ENCODE results near the gene LYRM1. TPM values are rescaled to one million over a fixed set of nuclear protein-coding genes. Genes with fewer than 3 reads are reported as not detected.
"Not testable (repeated sequence)": the region's sequence is repeated elsewhere in the genome, so short reads cannot be mapped to it uniquely, and the experiment has no call there.

The LYRM1 gene
- total and polyA plus RNA-seq, 8 donors = 6.7 to 58.5 (median 27.8) TPM

DNA sequence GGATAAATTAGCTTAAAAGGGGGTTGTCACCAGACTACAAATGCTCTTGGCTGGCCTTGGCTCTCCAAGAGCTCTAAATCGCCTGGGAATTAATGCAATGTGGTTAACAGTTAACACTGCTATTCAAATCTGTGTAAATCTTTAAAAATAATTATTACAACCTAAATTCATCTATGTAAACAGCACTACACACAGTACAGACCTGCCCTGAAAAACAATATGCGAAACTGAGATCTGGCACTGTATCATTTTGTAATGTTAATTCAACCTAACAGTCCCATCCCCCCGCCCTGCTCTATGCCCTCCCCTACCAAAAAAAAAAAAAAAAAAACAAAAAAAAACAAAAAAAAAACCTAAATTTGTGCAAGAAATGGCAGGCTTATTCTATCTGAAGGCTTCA, 41.3 kb upstream of the LYRM1 start:
- WGBS, 5 donors = 89 to 93% (median 92%) methylated on average over 3 of the region's 3 CpGs
- no peaks in the 10 kb centered on the region for H3K9me3 ChIP-seq
- DNase-seq = no peak
- TF ChIP-seq POLR2A (IDR thresholded peaks at IDR 0.05) (no peak), EP300 (IDR thresholded peaks at IDR 0.05) (no peak), POLR2AphosphoS5 (IDR thresholded peaks at IDR 0.05) (no peak)
- TF ChIP-seq, protein P1, sequence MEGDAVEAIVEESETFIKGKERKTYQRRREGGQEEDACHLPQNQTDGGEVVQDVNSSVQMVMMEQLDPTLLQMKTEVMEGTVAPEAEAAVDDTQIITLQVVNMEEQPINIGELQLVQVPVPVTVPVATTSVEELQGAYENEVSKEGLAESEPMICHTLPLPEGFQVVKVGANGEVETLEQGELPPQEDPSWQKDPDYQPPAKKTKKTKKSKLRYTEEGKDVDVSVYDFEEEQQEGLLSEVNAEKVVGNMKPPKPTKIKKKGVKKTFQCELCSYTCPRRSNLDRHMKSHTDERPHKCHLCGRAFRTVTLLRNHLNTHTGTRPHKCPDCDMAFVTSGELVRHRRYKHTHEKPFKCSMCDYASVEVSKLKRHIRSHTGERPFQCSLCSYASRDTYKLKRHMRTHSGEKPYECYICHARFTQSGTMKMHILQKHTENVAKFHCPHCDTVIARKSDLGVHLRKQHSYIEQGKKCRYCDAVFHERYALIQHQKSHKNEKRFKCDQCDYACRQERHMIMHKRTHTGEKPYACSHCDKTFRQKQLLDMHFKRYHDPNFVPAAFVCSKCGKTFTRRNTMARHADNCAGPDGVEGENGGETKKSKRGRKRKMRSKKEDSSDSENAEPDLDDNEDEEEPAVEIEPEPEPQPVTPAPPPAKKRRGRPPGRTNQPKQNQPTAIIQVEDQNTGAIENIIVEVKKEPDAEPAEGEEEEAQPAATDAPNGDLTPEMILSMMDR (IDR thresholded peaks at IDR 0.05) = no peak
- H3K4me1 ChIP-seq = peaks cover 2 to 14% (median 7%) of the 10 kb centered on the region in 4 donors
- H3K27ac ChIP-seq = no peak overlapping the region
- no peaks in the 10 kb centered on the region for H3K27me3 ChIP-seq
- intact Hi-C loops (cut with DNase I; ENCODE audit: low total_unique reads) = loop anchor here (10.0 kb wide), 1 partner anchor 46 kb away; the partner anchor contains the start of genes DCUN1D3 and LYRM1
- peaks cover 21 to 65% (median 51%) of the 10 kb centered on the region in 4 donors for H3K36me3 ChIP-seq
- H3K4me3 ChIP-seq = no peak overlapping the region

DNA sequence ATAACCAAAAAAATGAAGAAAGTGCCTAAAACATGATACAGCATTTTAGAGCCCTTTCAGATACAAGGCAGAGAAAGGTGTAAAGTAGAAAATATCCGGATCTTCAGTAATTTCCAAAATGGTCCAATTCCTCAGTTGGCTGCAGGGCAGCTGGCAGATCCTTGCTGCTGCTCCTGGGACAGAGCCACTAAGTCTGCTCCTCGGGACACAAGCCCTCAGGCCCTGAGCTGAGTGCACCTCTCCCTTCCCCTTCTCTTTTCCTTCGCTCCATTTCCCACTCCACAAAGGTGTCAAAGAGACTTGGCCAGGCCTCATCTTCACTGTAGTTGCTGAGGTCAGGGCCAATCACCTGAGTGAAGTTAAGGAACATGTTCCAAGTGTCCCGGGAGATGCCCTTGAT, 40.9 kb upstream of the LYRM1 start:
- no peak for DNase-seq
- intact Hi-C loops (cut with DNase I; ENCODE audit: low total_unique reads) = loop anchor here (10.0 kb wide), 1 partner anchor 45 kb away; the partner anchor contains the start of genes DCUN1D3 and LYRM1
- Histone ChIP-seq H3K4me1 (peaks cover 0 to 13% (median 8%) of the 10 kb centered on the region in 4 donors), H3K27ac (peak overlapping the region in 1 of 5 donors; percentile 24), H3K9me3 (no peaks in the 10 kb centered on the region), H3K36me3 (peaks cover 21 to 64% (median 50%) of the 10 kb centered on the region in 4 donors), H3K4me3 (no peak overlapping the region), H3K27me3 (no peaks in the 10 kb centered on the region)
- 67 to 83% (median 77%) methylated on average over 4 of the region's 4 CpGs for WGBS, 5 donors
- TF ChIP-seq, protein P1 (IDR thresholded peaks at IDR 0.05) = no peak
- no peak for TF ChIP-seq EP300 (IDR thresholded peaks at IDR 0.05)
- no peak for TF ChIP-seq POLR2A (IDR thresholded peaks at IDR 0.05)
- no peak for TF ChIP-seq POLR2AphosphoS5 (IDR thresholded peaks at IDR 0.05)

DNA sequence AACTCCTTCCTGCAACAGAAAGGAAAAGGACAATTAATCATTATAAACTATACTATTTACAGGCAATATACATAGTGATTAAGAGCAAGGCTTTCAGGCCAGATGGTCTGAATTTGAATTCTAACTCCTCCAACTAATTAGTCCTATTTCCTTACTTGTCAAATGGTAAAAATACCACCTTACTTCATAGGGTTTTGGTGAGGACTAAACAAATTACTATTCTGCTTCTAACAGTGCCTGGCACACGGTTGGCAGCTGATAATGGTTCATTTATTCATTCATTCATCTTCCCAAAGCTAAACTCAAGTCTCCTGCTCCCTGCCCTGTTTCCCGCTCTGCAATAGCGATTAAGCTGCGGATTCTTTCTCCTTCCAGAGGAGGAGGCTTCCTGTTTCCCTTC, 40.2 kb upstream of the LYRM1 start:
- H3K27ac ChIP-seq = no peak overlapping the region
- WGBS, 5 donors = 73 to 87% (median 80%) methylated on average over 4 of the region's 4 CpGs

DNA sequence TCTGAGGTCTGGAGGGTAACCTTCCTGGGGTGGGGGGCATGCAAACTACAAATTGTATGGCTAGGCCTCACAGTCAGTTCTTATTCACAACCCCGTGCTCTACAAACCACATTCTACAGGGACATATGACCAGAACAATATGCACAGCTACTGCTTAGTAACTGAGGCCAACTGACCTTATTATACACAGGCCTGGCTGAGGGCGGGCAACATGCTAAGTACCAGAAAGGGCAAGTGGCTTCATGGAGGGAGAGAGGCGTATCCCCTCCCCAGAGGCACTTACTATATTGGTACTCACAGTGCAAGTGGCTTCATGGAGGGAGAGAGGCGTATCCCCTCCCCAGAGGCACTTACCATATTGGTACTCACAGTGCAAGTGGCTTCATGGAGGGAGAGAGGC, 39.6 kb upstream of the LYRM1 start:
- WGBS, 5 donors = 82 to 92% (median 88%) methylated on average over 4 of the region's 4 CpGs
- H3K27ac ChIP-seq; intact Hi-C loops (cut with DNase I; ENCODE audit: low total_unique reads): not testable (repeated sequence)

More for the DNA sequence above, 40.2 kb upstream of the LYRM1 start:
- TF ChIP-seq EP300 (IDR thresholded peaks at IDR 0.05) = no peak
- TF ChIP-seq, protein P1 (IDR thresholded peaks at IDR 0.05) = no peak
- TF ChIP-seq POLR2AphosphoS5 (IDR thresholded peaks at IDR 0.05) = no peak
- TF ChIP-seq POLR2A (IDR thresholded peaks at IDR 0.05) = no peak
- no peak for DNase-seq
- Histone ChIP-seq H3K4me1 (peaks cover 2 to 18% (median 10%) of the 10 kb centered on the region in 4 donors), H3K27me3 (no peaks in the 10 kb centered on the region), H3K4me3 (no peak overlapping the region), H3K36me3 (peaks cover 16 to 57% (median 44%) of the 10 kb centered on the region in 4 donors), H3K9me3 (no peaks in the 10 kb centered on the region)
- intact Hi-C loops (cut with DNase I; ENCODE audit: low total_unique reads) = no loop called here

More for the DNA sequence above, 39.6 kb upstream of the LYRM1 start:
- peaks cover 15 to 53% (median 42%) of the 10 kb centered on the region in 4 donors for H3K36me3 ChIP-seq
- not testable (repeated sequence) for H3K27me3 ChIP-seq, DNase-seq, H3K9me3 ChIP-seq, H3K4me3 ChIP-seq
- H3K4me1 ChIP-seq = peaks cover 8 to 25% (median 16%) of the 10 kb centered on the region in 4 donors
